Measurements from ENCODE around the gene MTRFR.
"Not testable (repeated sequence)": the region's sequence is repeated elsewhere in the genome, so short reads cannot be mapped to it uniquely, and the experiment has no call there.

MTRFR gene

GRCh38 chr12:123232807-123233504, at the start of gene MTRFR, which contains the start of gene MPHOSPH9:
Gene MTRFR (plus strand): TSS chr12:123233436. CDS start chr12:123253675, 20,239 bp downstream.
Gene MPHOSPH9 (minus strand): TSS chr12:123233141. CDS start chr12:123230364, 2,777 bp downstream.
- DNase-seq: peak; percentile 100

GRCh38 chr12:123187637-123188036, 45.6 kb upstream of the MTRFR start:
- DNase-seq: no peak

GRCh38 chr12:123199936-123200335, 33.3 kb upstream of the MTRFR start:
- no peak for DNase-seq

- DNase-seq: no peak
Measured at GRCh38 chr12:123200414-123200813, 32.8 kb upstream of the MTRFR start.

- not testable (repeated sequence) for DNase-seq
Measured at GRCh38 chr12:123206794-123207193, 26.4 kb upstream of the MTRFR start.

GRCh38 chr12:123207815-123208214, 25.4 kb upstream of the MTRFR start:
- not testable (repeated sequence) for DNase-seq

- DNase-seq: peak; percentile 38
Measured at GRCh38 chr12:123223241-123223668, 10.0 kb upstream of the MTRFR start.

GRCh38 chr12:123225443-123225842, 7.8 kb upstream of the MTRFR start:
- no peak for DNase-seq

GRCh38 chr12:123227581-123228258, 5.5 kb upstream of the MTRFR start:
- no peak for DNase-seq

- no peak for DNase-seq
Measured at GRCh38 chr12:123229051-123229450, 4.2 kb upstream of the MTRFR start.

GRCh38 chr12:123231931-123232330, 1.3 kb upstream of the MTRFR start:
- no peak for DNase-seq

- no peak for DNase-seq
Measured at GRCh38 chr12:123232472-123232806, 797 bp upstream of the MTRFR start.

GRCh38 chr12:123233505-123234308, 471 bp downstream of the MTRFR start:
- DNase-seq: no peak

- DNase-seq: peak; percentile 66
Measured at GRCh38 chr12:123237646-123238329, 4.6 kb downstream of the MTRFR start.

- no peak for DNase-seq
Measured at GRCh38 chr12:123238330-123238682, 5.1 kb downstream of the MTRFR start.

GRCh38 chr12:123238961-123239360, 5.7 kb downstream of the MTRFR start:
- no peak for DNase-seq

GRCh38 chr12:123242116-123242904, 9.1 kb downstream of the MTRFR start:
- DNase-seq: no peak

GRCh38 chr12:123243671-123244262, 10.5 kb downstream of the MTRFR start:
- no peak for DNase-seq

GRCh38 chr12:123245678-123246077, 12.4 kb downstream of the MTRFR start:
- DNase-seq: no peak

- DNase-seq: not testable (repeated sequence)
Measured at GRCh38 chr12:123248129-123248528, 14.9 kb downstream of the MTRFR start.

GRCh38 chr12:123248996-123249741, 15.9 kb downstream of the MTRFR start:
- DNase-seq: not testable (repeated sequence)

Measured in CD4-positive, alpha-beta T cell treated with Interleukin-15 for 1 hour (primary cell).